Measurements from ENCODE around the gene ZBTB1.
"Not testable (repeated sequence)": the region's sequence is repeated elsewhere in the genome, so short reads cannot be mapped to it uniquely, and the experiment has no call there.

ZBTB1 gene

GRCh38 chr14:64507376-64508156 lies 3.0 kb downstream of the ZBTB1 start:
- Histone ChIP-seq H3K4me1 (ENCODE audit: control insufficient read depth, insufficient read depth, low read length) (peaks cover 13% of the 10 kb centered on the region), H3K27ac (ENCODE audit: insufficient read depth, low read depth, low read length, poor library complexity, severe bottlenecking) (no peak overlapping the region), H3K4me3 (ENCODE audit: insufficient read depth, low read depth, low read length) (no peak overlapping the region), H3K36me3 (ENCODE audit: control insufficient read depth, insufficient read depth, low read length) (no peaks in the 10 kb centered on the region), H3K9me3 (ENCODE audit: control insufficient read depth, low read length) (no peaks in the 10 kb centered on the region), H3K27me3 (ENCODE audit: control insufficient read depth, insufficient read depth, low read length, poor library complexity, severe bottlenecking) (no peaks in the 10 kb centered on the region)
- WGBS, 2 experiments: 90 to 98% methylated on average over 4 of the region's 4 CpGs

- H3K9me3 ChIP-seq (ENCODE audit: control insufficient read depth, low read length): no peaks in the 10 kb centered on the region
- no peaks in the 10 kb centered on the region for H3K36me3 ChIP-seq (ENCODE audit: control insufficient read depth, insufficient read depth, low read length)
- H3K4me1 ChIP-seq (ENCODE audit: control insufficient read depth, insufficient read depth, low read length): peaks cover 11% of the 10 kb centered on the region
- no peak overlapping the region for H3K4me3 ChIP-seq (ENCODE audit: insufficient read depth, low read depth, low read length)
- H3K27me3 ChIP-seq (ENCODE audit: control insufficient read depth, insufficient read depth, low read length, poor library complexity, severe bottlenecking): no peaks in the 10 kb centered on the region
- 74 to 75% methylated on average over 1 of the region's 1 CpG for WGBS, 2 experiments
- H3K27ac ChIP-seq (ENCODE audit: insufficient read depth, low read depth, low read length, poor library complexity, severe bottlenecking): no peak overlapping the region
These were observed 3.7 kb downstream of the ZBTB1 start for GRCh38 chr14:64508215-64508776.

GRCh38 chr14:64509036-64509435 lies 4.5 kb downstream of the ZBTB1 start:
- Histone ChIP-seq H3K4me1 (ENCODE audit: control insufficient read depth, insufficient read depth, low read length) (peaks cover 11% of the 10 kb centered on the region), H3K9me3 (ENCODE audit: control insufficient read depth, low read length) (no peaks in the 10 kb centered on the region), H3K36me3 (ENCODE audit: control insufficient read depth, insufficient read depth, low read length) (no peaks in the 10 kb centered on the region), H3K4me3 (ENCODE audit: insufficient read depth, low read depth, low read length) (no peak overlapping the region), H3K27me3 (ENCODE audit: control insufficient read depth, insufficient read depth, low read length, poor library complexity, severe bottlenecking) (no peaks in the 10 kb centered on the region), H3K27ac (ENCODE audit: insufficient read depth, low read depth, low read length, poor library complexity, severe bottlenecking) (no peak overlapping the region)
- 74 to 76% methylated on average over 8 of the region's 8 CpGs for WGBS, 2 experiments

- Histone ChIP-seq H3K27me3 (ENCODE audit: control insufficient read depth, insufficient read depth, low read length, poor library complexity, severe bottlenecking) (no peaks in the 10 kb centered on the region), H3K9me3 (ENCODE audit: control insufficient read depth, low read length) (no peaks in the 10 kb centered on the region), H3K27ac (ENCODE audit: insufficient read depth, low read depth, low read length, poor library complexity, severe bottlenecking) (no peak overlapping the region), H3K4me1 (ENCODE audit: control insufficient read depth, insufficient read depth, low read length) (peaks cover 11% of the 10 kb centered on the region), H3K36me3 (ENCODE audit: control insufficient read depth, insufficient read depth, low read length) (no peaks in the 10 kb centered on the region), H3K4me3 (ENCODE audit: insufficient read depth, low read depth, low read length) (no peak overlapping the region)
- 31 to 41% methylated on average over 4 of the region's 4 CpGs for WGBS, 2 experiments
These were observed 6.5 kb downstream of the ZBTB1 start for GRCh38 chr14:64510825-64511671.

- H3K9me3 ChIP-seq (ENCODE audit: control insufficient read depth, low read length): no peaks in the 10 kb centered on the region
- H3K4me3 ChIP-seq (ENCODE audit: insufficient read depth, low read depth, low read length): no peak overlapping the region
- no peak overlapping the region for H3K27ac ChIP-seq (ENCODE audit: insufficient read depth, low read depth, low read length, poor library complexity, severe bottlenecking)
- no peaks in the 10 kb centered on the region for H3K36me3 ChIP-seq (ENCODE audit: control insufficient read depth, insufficient read depth, low read length)
- WGBS, 2 experiments: 94 to 96% methylated on average over 1 to 2 of the region's 2 CpGs
- H3K4me1 ChIP-seq (ENCODE audit: control insufficient read depth, insufficient read depth, low read length): peaks cover 8% of the 10 kb centered on the region
- H3K27me3 ChIP-seq (ENCODE audit: control insufficient read depth, insufficient read depth, low read length, poor library complexity, severe bottlenecking): no peaks in the 10 kb centered on the region
These were observed 8.7 kb downstream of the ZBTB1 start for GRCh38 chr14:64513271-64513670.

- Histone ChIP-seq H3K36me3 (ENCODE audit: control insufficient read depth, insufficient read depth, low read length) (no peaks in the 10 kb centered on the region), H3K27me3 (ENCODE audit: control insufficient read depth, insufficient read depth, low read length, poor library complexity, severe bottlenecking) (no peaks in the 10 kb centered on the region), H3K9me3 (ENCODE audit: control insufficient read depth, low read length) (no peaks in the 10 kb centered on the region), H3K4me3 (ENCODE audit: insufficient read depth, low read depth, low read length) (no peak overlapping the region), H3K27ac (ENCODE audit: insufficient read depth, low read depth, low read length, poor library complexity, severe bottlenecking) (no peak overlapping the region), H3K4me1 (ENCODE audit: control insufficient read depth, insufficient read depth, low read length) (no peaks in the 10 kb centered on the region)
- 81 to 97% methylated on average over 1 of the region's 1 CpG for WGBS, 2 experiments
These were observed 10.5 kb downstream of the ZBTB1 start for GRCh38 chr14:64515053-64515452.

- Histone ChIP-seq H3K9me3 (ENCODE audit: control insufficient read depth, low read length) (no peaks in the 10 kb centered on the region), H3K4me1 (ENCODE audit: control insufficient read depth, insufficient read depth, low read length) (no peaks in the 10 kb centered on the region), H3K36me3 (ENCODE audit: control insufficient read depth, insufficient read depth, low read length) (no peaks in the 10 kb centered on the region), H3K27ac (ENCODE audit: insufficient read depth, low read depth, low read length, poor library complexity, severe bottlenecking) (no peak overlapping the region), H3K27me3 (ENCODE audit: control insufficient read depth, insufficient read depth, low read length, poor library complexity, severe bottlenecking) (no peaks in the 10 kb centered on the region), H3K4me3 (ENCODE audit: insufficient read depth, low read depth, low read length) (no peak overlapping the region)
- WGBS, 2 experiments: 83% methylated on average over 1 of the region's 1 CpG; no CpG with 5 or more reads in 1 of the 2 experiments
These were observed 12.4 kb downstream of the ZBTB1 start for GRCh38 chr14:64516969-64517368.

GRCh38 chr14:64517667-64518066 lies 13.1 kb downstream of the ZBTB1 start:
- H3K9me3 ChIP-seq (ENCODE audit: control insufficient read depth, low read length); H3K4me1 ChIP-seq (ENCODE audit: control insufficient read depth, insufficient read depth, low read length); H3K27me3 ChIP-seq (ENCODE audit: control insufficient read depth, insufficient read depth, low read length, poor library complexity, severe bottlenecking); H3K4me3 ChIP-seq (ENCODE audit: insufficient read depth, low read depth, low read length); H3K36me3 ChIP-seq (ENCODE audit: control insufficient read depth, insufficient read depth, low read length); H3K27ac ChIP-seq (ENCODE audit: insufficient read depth, low read depth, low read length, poor library complexity, severe bottlenecking): not testable (repeated sequence)
- WGBS, 2 experiments: 95 to 98% methylated on average over 6 of the region's 6 CpGs

- no peaks in the 10 kb centered on the region for H3K27me3 ChIP-seq (ENCODE audit: control insufficient read depth, insufficient read depth, low read length, poor library complexity, severe bottlenecking)
- no peaks in the 10 kb centered on the region for H3K9me3 ChIP-seq (ENCODE audit: control insufficient read depth, low read length)
- H3K4me1 ChIP-seq (ENCODE audit: control insufficient read depth, insufficient read depth, low read length): no peaks in the 10 kb centered on the region
- H3K4me3 ChIP-seq (ENCODE audit: insufficient read depth, low read depth, low read length): no peak overlapping the region
- H3K36me3 ChIP-seq (ENCODE audit: control insufficient read depth, insufficient read depth, low read length): peaks cover 7% of the 10 kb centered on the region
- no peak overlapping the region for H3K27ac ChIP-seq (ENCODE audit: insufficient read depth, low read depth, low read length, poor library complexity, severe bottlenecking)
- WGBS, 2 experiments: 92 to 98% methylated on average over 4 of the region's 4 CpGs
These were observed 13.7 kb downstream of the ZBTB1 start for GRCh38 chr14:64518229-64518628.

- Histone ChIP-seq H3K4me1 (ENCODE audit: control insufficient read depth, insufficient read depth, low read length) (no peaks in the 10 kb centered on the region), H3K4me3 (ENCODE audit: insufficient read depth, low read depth, low read length) (no peak overlapping the region), H3K36me3 (ENCODE audit: control insufficient read depth, insufficient read depth, low read length) (peaks cover 10% of the 10 kb centered on the region), H3K27me3 (ENCODE audit: control insufficient read depth, insufficient read depth, low read length, poor library complexity, severe bottlenecking) (no peaks in the 10 kb centered on the region), H3K27ac (ENCODE audit: insufficient read depth, low read depth, low read length, poor library complexity, severe bottlenecking) (no peak overlapping the region), H3K9me3 (ENCODE audit: control insufficient read depth, low read length) (no peaks in the 10 kb centered on the region)
- WGBS, 2 experiments: 94 to 95% methylated on average over 4 of the region's 4 CpGs
These were observed 16.1 kb downstream of the ZBTB1 start for GRCh38 chr14:64520699-64521098.
